SK-N-SH treated with all-trans-retinoic acid at 6 μM for 48 hours (cell line): ENCODE data around the gene RBKS.

Experiments
- ATAC-seq: fragments of 200-7000 bp; cut with Tn5 transposase; 3 replicates; pipeline ENCODE4 v1.9.1; 2020; ENCODE audit warnings: mild to moderate bottlenecking, moderate library complexity
- ARNTL ChIP-seq: fragments of 450-650 bp; formaldehyde crosslinking; IDR thresholded peaks from 2 replicates; pipeline ENCODE4 v1.5.0; 2020; ENCODE audit warnings: low read depth, mild to moderate bottlenecking, moderate library complexity, borderline replicate concordance
- BACH2 ChIP-seq: fragments of 250-450 bp; sonication (Bioruptor Pico); IDR thresholded peaks from 2 replicates; pipeline ENCODE4 v1.9.0; 2021; ENCODE audit warnings: mild to moderate bottlenecking, borderline replicate concordance
- CSDC2 ChIP-seq: fragments of 250-450 bp; sonication (Bioruptor Pico); IDR thresholded peaks from 2 replicates; pipeline ENCODE4 v1.5.0; 2020; ENCODE audit warnings: mild to moderate bottlenecking, moderate library complexity
- GLIS3 ChIP-seq: fragments of 250-450 bp; sonication (Bioruptor Pico); IDR thresholded peaks from 2 replicates; pipeline ENCODE4 v1.5.0; 2020; ENCODE audit warnings: mild to moderate bottlenecking, moderate library complexity
- ISL1 ChIP-seq: fragments of 250-450 bp; sonication (Bioruptor Pico); IDR thresholded peaks from 2 replicates; pipeline ENCODE4 v2.1.2; 2022; ENCODE audit warnings: mild to moderate bottlenecking, moderate library complexity
- OSR1 ChIP-seq: fragments of 250-450 bp; sonication (Bioruptor Pico); IDR thresholded peaks from 2 replicates; pipeline ENCODE4 v1.8.0; 2022; ENCODE audit warnings: moderate library complexity, mild to moderate bottlenecking, inconsistent platforms
- PATZ1 ChIP-seq: fragments of 250-450 bp; sonication (Bioruptor Pico); IDR thresholded peaks from 2 replicates; pipeline ENCODE4 v1.8.0; 2020; ENCODE audit warnings: mild to moderate bottlenecking, moderate library complexity, borderline replicate concordance
- POU6F1 ChIP-seq: fragments of 250-450 bp; sonication (Bioruptor Pico); IDR thresholded peaks from 2 replicates; pipeline ENCODE4 v1.8.0; 2021; ENCODE audit warnings: low read depth, mild to moderate bottlenecking, moderate library complexity, borderline replicate concordance
- PPARA ChIP-seq: fragments of 250-450 bp; sonication (Bioruptor Pico); IDR thresholded peaks from 2 replicates; pipeline ENCODE4 v1.5.0; 2020; ENCODE audit warnings: mild to moderate bottlenecking, borderline replicate concordance
- RARB ChIP-seq: fragments of 250-450 bp; sonication (Bioruptor Pico); IDR thresholded peaks from 2 replicates; pipeline ENCODE4 v1.8.0; 2021; ENCODE audit warnings: mild to moderate bottlenecking, moderate library complexity
- TCF4 ChIP-seq: fragments of 250-450 bp; sonication (Bioruptor Pico); IDR thresholded peaks from 2 replicates; pipeline ENCODE4 v1.8.0; 2021; ENCODE audit warnings: mild to moderate bottlenecking, moderate library complexity, borderline replicate concordance
- TOX ChIP-seq: fragments of 250-450 bp; sonication (Bioruptor Pico); IDR thresholded peaks from 2 replicates; pipeline ENCODE4 v1.8.0; 2021; ENCODE audit warnings: mild to moderate bottlenecking, moderate library complexity, borderline replicate concordance
- ZFP3 ChIP-seq: fragments of 250-450 bp; sonication (Bioruptor Pico); IDR thresholded peaks from 2 replicates; pipeline ENCODE4 v1.5.0; 2020; ENCODE audit warnings: mild to moderate bottlenecking, moderate library complexity
- ZFP30 ChIP-seq: fragments of 450-650 bp; formaldehyde crosslinking; IDR thresholded peaks from 2 replicates; pipeline ENCODE4 v1.5.0; 2022; ENCODE audit warnings: mild to moderate bottlenecking, moderate library complexity
- ZNF565 ChIP-seq: fragments of 450-650 bp; formaldehyde crosslinking; conservative IDR thresholded peaks from 2 replicates; pipeline ENCODE4 v1.5.0; 2020; ENCODE audit warnings: low read depth, mild to moderate bottlenecking, moderate library complexity
- ZNF8 ChIP-seq: fragments of 450-650 bp; formaldehyde crosslinking; IDR thresholded peaks from 2 replicates; pipeline ENCODE4 v1.5.0; 2020; ENCODE audit warnings: mild to moderate bottlenecking, moderate library complexity
- TF ChIP-seq, protein P1 (sequence below): fragments of 250-450 bp; sonication (Bioruptor Pico); IDR thresholded peaks from 2 replicates; pipeline ENCODE4 v1.5.0; 2020; ENCODE audit warnings: mild to moderate bottlenecking, moderate library complexity
- TF ChIP-seq, protein P2 (sequence below): fragments of 250-450 bp; sonication (Bioruptor Pico); IDR thresholded peaks from 2 replicates; pipeline ENCODE4 v1.5.1; 2021; ENCODE audit warnings: mild to moderate bottlenecking, moderate library complexity

Gene RBKS

GRCh38 chr2:27828305-27828704 lies 61.9 kb downstream of the RBKS start:
- TF ChIP-seq GLIS3 (no peak), TCF4 (CRISPR knock-in tag) (no peak), ARNTL (CRISPR knock-in tag) (no peak), CSDC2 (CRISPR knock-in tag) (no peak), ZNF565 (CRISPR knock-in tag) (no peak), PPARA (no peak), PATZ1 (CRISPR knock-in tag) (no peak), RARB (CRISPR knock-in tag) (no peak), ISL1 (CRISPR knock-in tag) (no peak), OSR1 (CRISPR knock-in tag) (no peak), BACH2 (no peak), TOX (no peak)
- TF ChIP-seq, protein P1, sequence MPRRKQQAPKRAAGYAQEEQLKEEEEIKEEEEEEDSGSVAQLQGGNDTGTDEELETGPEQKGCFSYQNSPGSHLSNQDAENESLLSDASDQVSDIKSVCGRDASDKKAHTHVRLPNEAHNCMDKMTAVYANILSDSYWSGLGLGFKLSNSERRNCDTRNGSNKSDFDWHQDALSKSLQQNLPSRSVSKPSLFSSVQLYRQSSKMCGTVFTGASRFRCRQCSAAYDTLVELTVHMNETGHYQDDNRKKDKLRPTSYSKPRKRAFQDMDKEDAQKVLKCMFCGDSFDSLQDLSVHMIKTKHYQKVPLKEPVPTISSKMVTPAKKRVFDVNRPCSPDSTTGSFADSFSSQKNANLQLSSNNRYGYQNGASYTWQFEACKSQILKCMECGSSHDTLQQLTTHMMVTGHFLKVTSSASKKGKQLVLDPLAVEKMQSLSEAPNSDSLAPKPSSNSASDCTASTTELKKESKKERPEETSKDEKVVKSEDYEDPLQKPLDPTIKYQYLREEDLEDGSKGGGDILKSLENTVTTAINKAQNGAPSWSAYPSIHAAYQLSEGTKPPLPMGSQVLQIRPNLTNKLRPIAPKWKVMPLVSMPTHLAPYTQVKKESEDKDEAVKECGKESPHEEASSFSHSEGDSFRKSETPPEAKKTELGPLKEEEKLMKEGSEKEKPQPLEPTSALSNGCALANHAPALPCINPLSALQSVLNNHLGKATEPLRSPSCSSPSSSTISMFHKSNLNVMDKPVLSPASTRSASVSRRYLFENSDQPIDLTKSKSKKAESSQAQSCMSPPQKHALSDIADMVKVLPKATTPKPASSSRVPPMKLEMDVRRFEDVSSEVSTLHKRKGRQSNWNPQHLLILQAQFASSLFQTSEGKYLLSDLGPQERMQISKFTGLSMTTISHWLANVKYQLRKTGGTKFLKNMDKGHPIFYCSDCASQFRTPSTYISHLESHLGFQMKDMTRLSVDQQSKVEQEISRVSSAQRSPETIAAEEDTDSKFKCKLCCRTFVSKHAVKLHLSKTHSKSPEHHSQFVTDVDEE = no peak
- TF ChIP-seq, protein P2, sequence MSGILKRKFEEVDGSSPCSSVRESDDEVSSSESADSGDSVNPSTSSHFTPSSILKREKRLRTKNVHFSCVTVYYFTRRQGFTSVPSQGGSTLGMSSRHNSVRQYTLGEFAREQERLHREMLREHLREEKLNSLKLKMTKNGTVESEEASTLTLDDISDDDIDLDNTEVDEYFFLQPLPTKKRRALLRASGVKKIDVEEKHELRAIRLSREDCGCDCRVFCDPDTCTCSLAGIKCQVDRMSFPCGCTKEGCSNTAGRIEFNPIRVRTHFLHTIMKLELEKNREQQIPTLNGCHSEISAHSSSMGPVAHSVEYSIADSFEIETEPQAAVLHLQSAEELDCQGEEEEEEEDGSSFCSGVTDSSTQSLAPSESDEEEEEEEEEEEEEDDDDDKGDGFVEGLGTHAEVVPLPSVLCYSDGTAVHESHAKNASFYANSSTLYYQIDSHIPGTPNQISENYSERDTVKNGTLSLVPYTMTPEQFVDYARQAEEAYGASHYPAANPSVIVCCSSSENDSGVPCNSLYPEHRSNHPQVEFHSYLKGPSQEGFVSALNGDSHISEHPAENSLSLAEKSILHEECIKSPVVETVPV = no peak

DNA sequence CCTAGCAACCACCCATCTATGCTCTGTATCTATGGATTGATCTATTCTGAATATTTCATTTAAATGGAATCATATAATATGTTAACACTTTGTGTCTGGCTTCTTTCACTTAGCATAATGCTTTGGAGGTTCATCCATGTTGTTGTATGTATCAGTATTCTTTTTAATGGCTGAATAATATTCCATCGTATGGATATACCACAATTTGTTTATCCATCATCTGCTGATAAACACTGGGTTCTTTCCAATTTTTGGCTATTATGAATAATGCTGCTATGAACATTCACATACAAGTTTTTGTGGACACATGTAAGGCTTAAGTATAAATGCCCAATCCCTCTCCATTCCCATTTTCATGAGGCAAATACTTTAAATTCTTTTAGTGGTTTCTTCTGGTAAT lies 65.8 kb downstream of the RBKS start:
- ATAC-seq = no peak
- TF ChIP-seq PATZ1 (CRISPR knock-in tag) (no peak), ZNF8 (CRISPR knock-in tag) (peak; percentile 100), ZFP3 (CRISPR knock-in tag) (no peak)

More at GRCh38 chr2:27828305-27828704, 61.9 kb downstream of the RBKS start:
- no peak for ATAC-seq

DNA sequence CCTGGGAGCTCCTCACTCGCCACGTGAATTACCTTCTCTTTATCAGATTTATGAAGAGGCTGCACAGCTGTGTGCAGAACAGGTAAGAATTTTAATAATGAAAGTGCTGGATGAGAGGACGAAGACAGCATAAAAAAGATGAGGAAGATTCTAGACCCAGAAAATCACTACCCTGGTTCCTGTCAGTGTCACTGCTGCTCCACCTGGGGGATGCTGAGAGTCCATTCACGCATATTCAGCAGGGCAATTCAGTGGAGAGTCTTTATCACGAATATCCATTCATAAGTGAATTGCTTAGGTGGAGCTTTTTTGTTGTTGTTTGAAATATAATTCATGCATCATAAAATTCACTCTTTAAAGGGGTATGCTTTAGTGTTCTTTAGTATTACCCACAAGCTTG lies 66.6 kb downstream of the RBKS start:
- TF ChIP-seq CSDC2 (CRISPR knock-in tag) = no peak
- TF ChIP-seq RARB (CRISPR knock-in tag) = no peak
- no peak for TF ChIP-seq TCF4 (CRISPR knock-in tag)
- TF ChIP-seq ZNF8 (CRISPR knock-in tag) = no peak
- TF ChIP-seq BACH2 = no peak
- TF ChIP-seq POU6F1 (CRISPR knock-in tag) = no peak
- TF ChIP-seq ZFP3 (CRISPR knock-in tag) = no peak
- no peak for TF ChIP-seq ZFP30 (CRISPR knock-in tag)
- no peak for TF ChIP-seq ARNTL (CRISPR knock-in tag)
- ATAC-seq = no peak

DNA sequence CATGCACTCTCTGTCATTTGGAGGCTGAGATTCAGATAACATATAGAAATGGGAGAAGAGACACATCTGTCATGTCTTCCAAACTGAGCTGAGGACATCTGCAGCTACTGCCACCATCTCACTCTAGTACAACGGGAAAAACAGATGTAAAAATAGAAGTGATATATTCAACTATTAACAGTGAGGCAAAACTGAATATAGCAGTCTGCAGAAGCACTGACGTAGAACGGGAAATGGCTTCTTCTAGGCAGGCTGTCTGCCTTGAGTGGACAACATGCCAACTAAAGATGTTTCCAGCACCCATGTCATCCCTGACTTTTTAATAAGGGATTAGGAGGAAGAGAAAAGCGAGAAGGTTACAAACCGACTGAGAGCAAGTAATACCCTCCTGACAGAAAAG lies 67.1 kb downstream of the RBKS start:
- TF ChIP-seq ZFP3 (CRISPR knock-in tag) = no peak
- ATAC-seq = no peak
